ENCODE measurements around the gene ABHD5. TPM values are rescaled to one million over a fixed set of nuclear protein-coding genes. Genes with fewer than 3 reads are reported as not detected.

Gene ABHD5
- total and polyA plus RNA-seq, 2 of the 8 experiments (the other 6 are each of a cell fraction or from before 2014, with no cell fraction given) = 10.5 to 16.4 TPM

GRCh38 chr3:43748179-43748578 lies 57.4 kb downstream of the ABHD5 start:
- Histone ChIP-seq H3K9me3 (ENCODE audit: insufficient read depth in 2 of 2, low read depth in 1 of 2, low read length in 1 of 2) (peaks cover 7 to 10% of the 10 kb centered on the region in 2 experiments; a peak in 3 of 4 replicates), H4K20me1 (replicated peaks in 1 of 2; ENCODE audit: control insufficient read depth in 1 of 2, insufficient read depth in 2 of 2, low read length in 2 of 2) (no peaks in the 10 kb centered on the region), H2BK120ac (replicated peaks; ENCODE audit: low read depth, low read length) (no peak overlapping the region), H3K9ac (replicated peaks in 1 of 4; ENCODE audit: extremely low read depth in 1 of 4, low read depth in 3 of 4, low read length in 3 of 4) (no peak overlapping the region), H2BK20ac (ENCODE audit: low read length) (no peak overlapping the region), H3K27ac (ENCODE audit: low read depth, low read length) (no peak overlapping the region), H3K4me2 (ENCODE audit: insufficient read depth in 1 of 2, low read depth in 2 of 2, low read length in 2 of 2) (no peak overlapping the region), H2BK15ac (ENCODE audit: low read length) (no peak overlapping the region), H3K4me1 (replicated peaks in 1 of 4; ENCODE audit: control insufficient read depth in 3 of 4, insufficient read depth in 4 of 4, low read length in 3 of 4) (peaks cover 0 to 2% (median 0%) of the 10 kb centered on the region in 4 experiments; a peak in 1 of 7 replicates), H4K8ac (ENCODE audit: extremely low read depth, insufficient read depth, low read length) (peak overlapping the region; percentile 63; the same call in 1 of the 2 replicates), H3K56ac (replicated peaks; ENCODE audit: insufficient read length, low read depth, low read length) (no peak overlapping the region), H3K27me3 (replicated peaks in 1 of 4; ENCODE audit: control insufficient read depth in 3 of 4, extremely low read depth in 1 of 4, insufficient read depth in 3 of 4, low read length in 3 of 4) (no peaks in the 10 kb centered on the region; a peak in 2 of 7 replicates), H3K4ac (replicated peaks; ENCODE audit: insufficient read length, low read depth, low read length) (no peak overlapping the region), H2AK5ac (ENCODE audit: low read depth, low read length) (no peak overlapping the region), H3K14ac (ENCODE audit: insufficient read length) (no peak overlapping the region), H3K79me2 (ENCODE audit: control insufficient read depth in 1 of 2, insufficient read depth in 2 of 2, low read length in 2 of 2) (no peaks in the 10 kb centered on the region), H4K91ac (replicated peaks; ENCODE audit: insufficient read length, low read length) (peak overlapping the region; percentile 31), H4K5ac (ENCODE audit: insufficient read length, low read depth, low read length) (no peak overlapping the region), H3K23me2 (ENCODE audit: low read depth, low read length) (no peaks in the 10 kb centered on the region), H3K79me1 (ENCODE audit: low read depth, low read length) (no peaks in the 10 kb centered on the region), H2BK5ac (ENCODE audit: low read depth, low read length) (no peak overlapping the region), H3K18ac (ENCODE audit: extremely low read depth, low read length) (no peak overlapping the region), H3K4me3 (ENCODE audit: extremely low read depth in 1 of 4, insufficient read depth in 2 of 4, low read depth in 3 of 4, low read length in 4 of 4) (no peak overlapping the region), H3K23ac (ENCODE audit: insufficient read length) (no peak overlapping the region), H2BK12ac (ENCODE audit: low read depth, low read length) (no peak overlapping the region), H3K36me3 (ENCODE audit: control insufficient read depth in 2 of 4, insufficient read depth in 4 of 4, low read length in 3 of 4) (no peaks in the 10 kb centered on the region), H2AFZ (ENCODE audit: low read length) (peak overlapping the region; percentile 68)
- FAIRE-seq (no peak), DNase-seq (ENCODE audit: low read depth in 1 of 2, low spot score in 2 of 2) (no peak)
- ChIA-PET CTCF (ENCODE audit: partially characterized antibody) (interaction anchor here (0.9 to 1.2 kb wide), 4 partner anchors 14 to 451 kb away, joined by 3 to 6 read pairs (median 6); no protein-coding TSS in a partner anchor), POLR2A (ENCODE audit: partially characterized antibody) (no interaction called here)
- 79% methylated on average over 5 of the region's 5 CpGs; no CpG with 5 or more reads in 1 of the 2 experiments for WGBS, 2 experiments (ENCODE audit: extremely low coverage in 1 of 2, insufficient coverage in 1 of 2, insufficient read length in 1 of 2, insufficient replicate concordance in 2 of 2, low coverage in 1 of 2, low lambda C conversion rate in 2 of 2, missing lambda C conversion rate in 1 of 2)
- 0 out of 2 replicates have a peak, but pooled peaks have one; percentile 12 for TF ChIP-seq MAX (IDR thresholded peaks at IDR 0.05)
- no peak for TF ChIP-seq CREB1 (IDR thresholded peaks at IDR 0.05)
- TF ChIP-seq, protein P1, sequence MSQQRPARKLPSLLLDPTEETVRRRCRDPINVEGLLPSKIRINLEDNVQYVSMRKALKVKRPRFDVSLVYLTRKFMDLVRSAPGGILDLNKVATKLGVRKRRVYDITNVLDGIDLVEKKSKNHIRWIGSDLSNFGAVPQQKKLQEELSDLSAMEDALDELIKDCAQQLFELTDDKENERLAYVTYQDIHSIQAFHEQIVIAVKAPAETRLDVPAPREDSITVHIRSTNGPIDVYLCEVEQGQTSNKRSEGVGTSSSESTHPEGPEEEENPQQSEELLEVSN (IDR thresholded peaks at IDR 0.05) = 0 out of 2 replicates have a peak, but pooled peaks have one; percentile 32
